Esophagus (tissue), 2 donors: ENCODE results near the gene CNGB1. TPM values are rescaled to one million over a fixed set of nuclear protein-coding genes. Genes with fewer than 3 reads are reported as not detected.
"Not testable (repeated sequence)": the region's sequence is repeated elsewhere in the genome, so short reads cannot be mapped to it uniquely, and the experiment has no call there.

Source experiments
- H3K27ac ChIP-seq, 2 donors: one replicate each; pipeline ENCODE4 v1.5.1; 2013; ENCODE audit warnings: low read depth in 2 of 2, mild to moderate bottlenecking in 2 of 2, inconsistent platforms in 1 of 2, low read length in 1 of 2, moderate library complexity in 1 of 2
- H3K27me3 ChIP-seq, 2 donors: one replicate each; pipeline ENCODE4 v1.6.1; 2013; ENCODE audit warnings: low read length in 2 of 2, control low read depth in 1 of 2, mild to moderate bottlenecking in 1 of 2; ENCODE audit not compliant: insufficient read depth in 2 of 2, control insufficient read depth in 1 of 2
- H3K36me3 ChIP-seq, 2 donors: one replicate each; pipeline ENCODE4 v1.6.1; 2013; ENCODE audit warnings: low read length in 1 of 2; ENCODE audit not compliant: control insufficient read depth in 2 of 2, insufficient read depth in 2 of 2
- H3K4me1 ChIP-seq, 2 donors: one replicate each; pipeline ENCODE4 v1.6.1; 2013; ENCODE audit warnings: low read length in 1 of 2; ENCODE audit not compliant: control insufficient read depth in 2 of 2, insufficient read depth in 2 of 2
- H3K4me3 ChIP-seq, 2 donors: one replicate each; pipeline ENCODE4 v1.5.1; 2013; ENCODE audit warnings: low read length in 2 of 2, mild to moderate bottlenecking in 2 of 2, low read depth in 1 of 2, moderate library complexity in 1 of 2
- H3K9me3 ChIP-seq, 2 donors: one replicate each; pipeline ENCODE4 v1.6.1; 2013; ENCODE audit warnings: mild to moderate bottlenecking in 2 of 2, low read depth in 1 of 2, low read length in 1 of 2, moderate library complexity in 1 of 2; ENCODE audit not compliant: control insufficient read depth in 2 of 2, insufficient read depth in 1 of 2
- WGBS, 2 donors: extraction: QIAGEN DNeasy Blood & Tissue Kit; methylation state at CpG; one replicate each; pipeline ENCODE4 v1.1.7; 2013; 5-methylcytosine and 5-hydroxymethylcytosine counted together
- polyA plus RNA-seq, 2 donors: library from polyadenylated mRNA; stranded (reverse); fragments of 200-250 nt; gene quantifications; one replicate each; pipeline ENCODE4 v1.2.3, GENCODE V29; 2013
- donor health status: healthy with polysubstance abuse.
- donor health status: Bipolar disorder and iron deficiency.

The CNGB1 gene
- polyA plus RNA-seq, 2 donors, result 0.04 to 0.06 TPM

GRCh38 chr16:57863434-57864160 is 107.3 kb downstream of the CNGB1 start:
- H3K9me3 ChIP-seq, result no peaks in the 10 kb centered on the region
- H3K4me1 ChIP-seq, result no peaks in the 10 kb centered on the region
- no peaks in the 10 kb centered on the region for H3K27me3 ChIP-seq
- no peaks in the 10 kb centered on the region for H3K36me3 ChIP-seq
- H3K4me3 ChIP-seq, result no peak overlapping the region
- no peak overlapping the region for H3K27ac ChIP-seq
- WGBS, 2 donors, result 1 to 6% methylated on average over 5 of the region's 5 CpGs

- 61 to 69% methylated on average over 9 of the region's 9 CpGs for WGBS, 2 donors
- H3K4me3 ChIP-seq, result no peak overlapping the region
Observed at GRCh38 chr16:57862698-57863433, 108.1 kb downstream of the CNGB1 start.

GRCh38 chr16:57859331-57859730 is 111.6 kb downstream of the CNGB1 start:
- Histone ChIP-seq H3K4me3 (no peak overlapping the region), H3K9me3 (peaks cover 0 to 2% of the 10 kb centered on the region in 2 donors), H3K27me3 (no peaks in the 10 kb centered on the region), H3K36me3 (no peaks in the 10 kb centered on the region), H3K27ac (no peak overlapping the region), H3K4me1 (no peaks in the 10 kb centered on the region)
- 53 to 55% methylated on average over 5 of the region's 5 CpGs for WGBS, 2 donors

More at GRCh38 chr16:57862698-57863433, 108.1 kb downstream of the CNGB1 start:
- Histone ChIP-seq H3K9me3 (no peaks in the 10 kb centered on the region), H3K27me3 (no peaks in the 10 kb centered on the region), H3K27ac (no peak overlapping the region), H3K4me1 (no peaks in the 10 kb centered on the region), H3K36me3 (no peaks in the 10 kb centered on the region)

- WGBS, 2 donors, result 54 to 65% methylated on average over 8 of the region's 8 CpGs
- Histone ChIP-seq H3K4me3 (no peak overlapping the region), H3K4me1 (no peaks in the 10 kb centered on the region), H3K9me3 (peaks cover 0 to 2% of the 10 kb centered on the region in 2 donors), H3K27me3 (no peaks in the 10 kb centered on the region), H3K27ac (no peak overlapping the region), H3K36me3 (no peaks in the 10 kb centered on the region)
Observed at GRCh38 chr16:57858635-57859034, 112.3 kb downstream of the CNGB1 start.

- not testable (repeated sequence) for H3K27me3 ChIP-seq, H3K4me1 ChIP-seq, H3K36me3 ChIP-seq, H3K27ac ChIP-seq, H3K4me3 ChIP-seq, H3K9me3 ChIP-seq
- 72 to 76% methylated on average over 10 of the region's 10 CpGs for WGBS, 2 donors
Observed at GRCh38 chr16:57857991-57858390, 112.9 kb downstream of the CNGB1 start.

- H3K36me3 ChIP-seq, result no peaks in the 10 kb centered on the region
- H3K27me3 ChIP-seq, result no peaks in the 10 kb centered on the region
- H3K4me1 ChIP-seq, result no peaks in the 10 kb centered on the region
- 94 to 98% methylated on average over 5 of the region's 5 CpGs for WGBS, 2 donors
- H3K4me3 ChIP-seq, result no peak overlapping the region
- H3K9me3 ChIP-seq, result peaks cover 0 to 2% of the 10 kb centered on the region in 2 donors
- no peak overlapping the region for H3K27ac ChIP-seq
Observed at GRCh38 chr16:57855188-57855587, 115.7 kb downstream of the CNGB1 start.

GRCh38 chr16:57852189-57852588 is 118.7 kb downstream of the CNGB1 start:
- WGBS, 2 donors, result 82 to 86% methylated on average over 5 of the region's 5 CpGs

GRCh38 chr16:57848181-57848580 is 122.7 kb downstream of the CNGB1 start:
- H3K4me1 ChIP-seq, result no peaks in the 10 kb centered on the region
- H3K27ac ChIP-seq, result no peak overlapping the region
- H3K36me3 ChIP-seq, result no peaks in the 10 kb centered on the region
- no peaks in the 10 kb centered on the region for H3K27me3 ChIP-seq
- no peaks in the 10 kb centered on the region for H3K9me3 ChIP-seq
- H3K4me3 ChIP-seq, result no peak overlapping the region
- WGBS, 2 donors, result 86 to 91% methylated on average over 5 of the region's 5 CpGs

More at GRCh38 chr16:57852189-57852588, 118.7 kb downstream of the CNGB1 start:
- no peaks in the 10 kb centered on the region for H3K36me3 ChIP-seq
- H3K4me3 ChIP-seq, result no peak overlapping the region
- H3K27me3 ChIP-seq, result no peaks in the 10 kb centered on the region
- no peak overlapping the region for H3K27ac ChIP-seq
- H3K9me3 ChIP-seq, result peaks cover 0 to 2% of the 10 kb centered on the region in 2 donors
- H3K4me1 ChIP-seq, result no peaks in the 10 kb centered on the region

- 75 to 84% methylated on average over 6 of the region's 6 CpGs for whole genome bisulfite sequencing, 2 donors
- H3K4me3 ChIP-seq, H3K27ac ChIP-seq, H3K36me3 ChIP-seq, H3K9me3 ChIP-seq, H3K4me1 ChIP-seq, H3K27me3 ChIP-seq: not testable (repeated sequence)
Observed at GRCh38 chr16:57846931-57847330, 124.0 kb downstream of the CNGB1 start.
